GM19468 (cell line): ENCODE results near the gene RASA4B.
"Not testable (repeated sequence)": the region's sequence is repeated elsewhere in the genome, so short reads cannot be mapped to it uniquely, and the experiment has no call there.

Source experiments
- ATAC-seq: cut with Tn5 transposase; IDR thresholded peaks from one replicate; pipeline ENCODE4 v1.9.1; 2021; ENCODE audit warnings: mild to moderate bottlenecking, moderate library complexity, moderate number of reproducible peaks; ENCODE audit not compliant: unreplicated experiment; ENCODE audit errors: extremely low read depth

Gene RASA4B

GRCh38 chr7:102512642-102513221 lies 4.8 kb downstream of the RASA4B start:
- not testable (repeated sequence) for ATAC-seq

GRCh38 chr7:102511860-102512522 lies 5.6 kb downstream of the RASA4B start:
- peak; percentile 15 for ATAC-seq

GRCh38 chr7:102510575-102510974 lies 7.0 kb downstream of the RASA4B start:
- ATAC-seq: not testable (repeated sequence)

- not testable (repeated sequence) for ATAC-seq
These were observed 10.0 kb downstream of the RASA4B start for GRCh38 chr7:102507410-102508088.

GRCh38 chr7:102505298-102506185 lies 12.0 kb downstream of the RASA4B start:
- ATAC-seq: not testable (repeated sequence)

GRCh38 chr7:102503141-102503540 lies 14.4 kb downstream of the RASA4B start:
- ATAC-seq: not testable (repeated sequence)

- ATAC-seq: not testable (repeated sequence)
These were observed 19.3 kb downstream of the RASA4B start for GRCh38 chr7:102498321-102498720.

GRCh38 chr7:102497308-102497707 lies 20.3 kb downstream of the RASA4B start:
- ATAC-seq: not testable (repeated sequence)

GRCh38 chr7:102496861-102497260 lies 20.7 kb downstream of the RASA4B start:
- ATAC-seq: not testable (repeated sequence)

GRCh38 chr7:102494473-102495149 lies 23.0 kb downstream of the RASA4B start:
- peak; percentile 53 for ATAC-seq

GRCh38 chr7:102494026-102494425 lies 23.6 kb downstream of the RASA4B start:
- ATAC-seq: not testable (repeated sequence)

- ATAC-seq: not testable (repeated sequence)
These were observed 24.2 kb downstream of the RASA4B start for GRCh38 chr7:102493220-102493935.

- not testable (repeated sequence) for ATAC-seq
These were observed 27.0 kb downstream of the RASA4B start for GRCh38 chr7:102490529-102491075.

- not testable (repeated sequence) for ATAC-seq
These were observed 33.3 kb downstream of the RASA4B start for GRCh38 chr7:102484317-102484716.

- ATAC-seq: not testable (repeated sequence)
These were observed 35.6 kb downstream of the RASA4B start for GRCh38 chr7:102481962-102482361.

GRCh38 chr7:102479982-102480637 lies 37.5 kb downstream of the RASA4B start:
- ATAC-seq: not testable (repeated sequence)

GRCh38 chr7:102479209-102479584 lies 38.4 kb downstream of the RASA4B start:
- ATAC-seq: peak; percentile 5
